ENCODE results near the gene HOXB6.
A peak's percentile ranks its signal among the peaks of the same experiment; 100 is the strongest.

Gene HOXB6

GRCh38 chr17:48604770-48605329 is at the start of gene HOXB6:
HOXB6 (minus strand) TSS chr17:48604986; CDS start chr17:48598150, 6,836 bp downstream.
- DNase-seq (ENCODE audit: low spot score), result no peak

- DNase-seq (ENCODE audit: low spot score), result no peak
Observed at GRCh38 chr17:48649741-48650140, 45.0 kb upstream of the HOXB6 start.

GRCh38 chr17:48647963-48648245 is 43.1 kb upstream of the HOXB6 start:
- no peak for DNase-seq (ENCODE audit: low spot score)

- peak; percentile 29 for DNase-seq (ENCODE audit: low spot score)
Observed at GRCh38 chr17:48647103-48647962, 42.5 kb upstream of the HOXB6 start.

GRCh38 chr17:48646183-48647102 is 41.7 kb upstream of the HOXB6 start:
- peak; percentile 16 for DNase-seq (ENCODE audit: low spot score)

GRCh38 chr17:48645639-48646182 is 40.9 kb upstream of the HOXB6 start:
- DNase-seq (ENCODE audit: low spot score), result no peak

GRCh38 chr17:48644910-48645557 is 40.2 kb upstream of the HOXB6 start:
- DNase-seq (ENCODE audit: low spot score), result peak; percentile 4

- no peak for DNase-seq (ENCODE audit: low spot score)
Observed at GRCh38 chr17:48644159-48644558, 39.4 kb upstream of the HOXB6 start.

GRCh38 chr17:48643697-48644012 is 38.9 kb upstream of the HOXB6 start:
- peak; percentile 0 for DNase-seq (ENCODE audit: low spot score)

- no peak for DNase-seq (ENCODE audit: low spot score)
Observed at GRCh38 chr17:48642843-48643696, 38.3 kb upstream of the HOXB6 start.

GRCh38 chr17:48642059-48642842 is 37.5 kb upstream of the HOXB6 start:
- no peak for DNase-seq (ENCODE audit: low spot score)

- no peak for DNase-seq (ENCODE audit: low spot score)
Observed at GRCh38 chr17:48641541-48642058, 36.8 kb upstream of the HOXB6 start.

- no peak for DNase-seq (ENCODE audit: low spot score)
Observed at GRCh38 chr17:48640858-48641180, 36.0 kb upstream of the HOXB6 start.

- no peak for DNase-seq (ENCODE audit: low spot score)
Observed at GRCh38 chr17:48639982-48640857, 35.4 kb upstream of the HOXB6 start.

- no peak for DNase-seq (ENCODE audit: low spot score)
Observed at GRCh38 chr17:48639136-48639535, 34.4 kb upstream of the HOXB6 start.

- peak; percentile 69 for DNase-seq (ENCODE audit: low spot score)
Observed at GRCh38 chr17:48637323-48638260, 32.8 kb upstream of the HOXB6 start.

- DNase-seq (ENCODE audit: low spot score), result peak; percentile 54
Observed at GRCh38 chr17:48636177-48637018, 31.6 kb upstream of the HOXB6 start.

Data from hepatic stellate cell (primary cell).